ENCODE measurements around the gene VDR.

Gene VDR

GRCh38 chr12:47855502-47855901 lies 49.3 kb downstream of the VDR start:
- intact Hi-C loops (cut with DNase I; ENCODE audit: low total_unique reads) = no loop called here
- Histone ChIP-seq H3K27ac (no peak overlapping the region), H3K4me1 (peaks cover 0 to 11% (median 3%) of the 10 kb centered on the region in 4 donors), H3K9me3 (no peaks in the 10 kb centered on the region), H3K36me3 (peaks cover 0 to 30% (median 0%) of the 10 kb centered on the region in 3 donors), H3K4me3 (no peak overlapping the region), H3K27me3 (no peaks in the 10 kb centered on the region)
- peak in 1 of 2 donors; percentile 17 for DNase-seq
- no peak for TF ChIP-seq CTCF (IDR thresholded peaks at IDR 0.05)

- Histone ChIP-seq H3K9me3 (no peaks in the 10 kb centered on the region), H3K36me3 (peaks cover 0 to 32% (median 0%) of the 10 kb centered on the region in 3 donors), H3K27ac (no peak overlapping the region), H3K4me1 (peaks cover 0 to 11% (median 3%) of the 10 kb centered on the region in 4 donors), H3K4me3 (no peak overlapping the region), H3K27me3 (no peaks in the 10 kb centered on the region)
- peak in 1 of 2 donors; percentile 21 for DNase-seq
- intact Hi-C loops (cut with DNase I; ENCODE audit: low total_unique reads) = no loop called here
- TF ChIP-seq CTCF (IDR thresholded peaks at IDR 0.05) = no peak
These were observed 50.3 kb downstream of the VDR start for GRCh38 chr12:47854531-47854930.

GRCh38 chr12:47852096-47852571 lies 52.7 kb downstream of the VDR start:
- Histone ChIP-seq H3K4me1 (peaks cover 0 to 11% (median 3%) of the 10 kb centered on the region in 4 donors), H3K9me3 (no peaks in the 10 kb centered on the region), H3K27me3 (no peaks in the 10 kb centered on the region), H3K4me3 (no peak overlapping the region), H3K36me3 (peaks cover 0 to 26% (median 0%) of the 10 kb centered on the region in 3 donors), H3K27ac (no peak overlapping the region)
- peak in 1 of 2 donors; percentile 63 for DNase-seq
- intact Hi-C loops (cut with DNase I; ENCODE audit: low total_unique reads) = no loop called here
- no peak for TF ChIP-seq CTCF (IDR thresholded peaks at IDR 0.05)

- Histone ChIP-seq H3K4me1 (peaks cover 0 to 11% (median 3%) of the 10 kb centered on the region in 4 donors), H3K27me3 (no peaks in the 10 kb centered on the region), H3K4me3 (no peak overlapping the region), H3K9me3 (no peaks in the 10 kb centered on the region), H3K27ac (no peak overlapping the region), H3K36me3 (peaks cover 0 to 26% (median 0%) of the 10 kb centered on the region in 3 donors)
- DNase-seq = peak in 1 of 2 donors; percentile 51
- intact Hi-C loops (cut with DNase I; ENCODE audit: low total_unique reads) = no loop called here
- TF ChIP-seq CTCF (IDR thresholded peaks at IDR 0.05) = no peak
These were observed 53.4 kb downstream of the VDR start for GRCh38 chr12:47851303-47851952.

GRCh38 chr12:47850153-47851084 lies 54.4 kb downstream of the VDR start:
- Histone ChIP-seq H3K27me3 (no peaks in the 10 kb centered on the region), H3K4me1 (peaks cover 0 to 11% (median 3%) of the 10 kb centered on the region in 4 donors), H3K27ac (no peak overlapping the region), H3K9me3 (no peaks in the 10 kb centered on the region), H3K4me3 (no peak overlapping the region), H3K36me3 (peaks cover 0 to 36% (median 0%) of the 10 kb centered on the region in 3 donors)
- intact Hi-C loops (cut with DNase I; ENCODE audit: low total_unique reads) = no loop called here
- no peak for TF ChIP-seq CTCF (IDR thresholded peaks at IDR 0.05)
- DNase-seq = peak in 1 of 2 donors; percentile 55
